Measurements from ENCODE around the gene DYNC2I2. TPM values are rescaled to one million over a fixed set of nuclear protein-coding genes. Genes with fewer than 3 reads are reported as not detected.
A peak's percentile ranks its signal among the peaks of the same experiment; 100 is the strongest.

DYNC2I2 gene
- total RNA-seq, 1 experiment from 2014 or later: 71.1 TPM

DNA sequence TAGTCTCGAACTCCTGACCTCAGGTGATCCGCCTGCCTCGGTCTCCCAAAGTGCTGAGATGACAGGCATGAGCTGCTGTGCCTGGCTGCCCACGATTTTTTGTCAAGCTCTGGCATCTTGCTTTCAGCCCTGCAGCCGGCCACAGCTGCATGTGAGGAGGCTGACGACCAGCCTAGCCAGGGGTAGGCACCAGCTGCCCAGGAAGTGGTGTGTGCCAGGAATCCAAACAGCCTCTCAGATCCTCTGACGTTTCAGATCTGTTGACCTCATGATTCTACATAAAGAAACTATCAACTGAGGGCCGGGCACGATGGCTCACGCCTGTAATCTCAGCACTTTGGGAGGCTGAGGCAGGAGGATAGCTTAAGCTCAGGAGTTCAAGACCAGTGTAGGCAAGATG is 19.0 kb downstream of the DYNC2I2 start:
- ChIA-PET POLR2A (no interaction called here), CTCF (interaction anchor here (2.6 kb wide), 1 partner anchor 8 kb away, joined by 13 read pairs; no protein-coding TSS in a partner anchor)
- no peak overlapping the region for H3K27ac Mint-ChIP-seq
- no peak for ATAC-seq
- no peak for DNase-seq (ENCODE audit: low spot score)
- no peak overlapping the region for H3K4me3 Mint-ChIP-seq
- TF ChIP-seq, protein P1, sequence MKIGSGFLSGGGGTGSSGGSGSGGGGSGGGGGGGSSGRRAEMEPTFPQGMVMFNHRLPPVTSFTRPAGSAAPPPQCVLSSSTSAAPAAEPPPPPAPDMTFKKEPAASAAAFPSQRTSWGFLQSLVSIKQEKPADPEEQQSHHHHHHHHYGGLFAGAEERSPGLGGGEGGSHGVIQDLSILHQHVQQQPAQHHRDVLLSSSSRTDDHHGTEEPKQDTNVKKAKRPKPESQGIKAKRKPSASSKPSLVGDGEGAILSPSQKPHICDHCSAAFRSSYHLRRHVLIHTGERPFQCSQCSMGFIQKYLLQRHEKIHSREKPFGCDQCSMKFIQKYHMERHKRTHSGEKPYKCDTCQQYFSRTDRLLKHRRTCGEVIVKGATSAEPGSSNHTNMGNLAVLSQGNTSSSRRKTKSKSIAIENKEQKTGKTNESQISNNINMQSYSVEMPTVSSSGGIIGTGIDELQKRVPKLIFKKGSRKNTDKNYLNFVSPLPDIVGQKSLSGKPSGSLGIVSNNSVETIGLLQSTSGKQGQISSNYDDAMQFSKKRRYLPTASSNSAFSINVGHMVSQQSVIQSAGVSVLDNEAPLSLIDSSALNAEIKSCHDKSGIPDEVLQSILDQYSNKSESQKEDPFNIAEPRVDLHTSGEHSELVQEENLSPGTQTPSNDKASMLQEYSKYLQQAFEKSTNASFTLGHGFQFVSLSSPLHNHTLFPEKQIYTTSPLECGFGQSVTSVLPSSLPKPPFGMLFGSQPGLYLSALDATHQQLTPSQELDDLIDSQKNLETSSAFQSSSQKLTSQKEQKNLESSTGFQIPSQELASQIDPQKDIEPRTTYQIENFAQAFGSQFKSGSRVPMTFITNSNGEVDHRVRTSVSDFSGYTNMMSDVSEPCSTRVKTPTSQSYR (CRISPR knock-in tag; IDR thresholded peaks at IDR 0.05): no peak
- H3K4me1 Mint-ChIP-seq: peaks cover 3% of the 10 kb centered on the region; the same call in 1 of the 2 replicates
- H3K27me3 Mint-ChIP-seq (ENCODE audit: low read depth): no peaks in the 10 kb centered on the region
- H3K36me3 Mint-ChIP-seq: peaks cover 30% of the 10 kb centered on the region
- no peaks in the 10 kb centered on the region for H3K9me3 Mint-ChIP-seq

DNA sequence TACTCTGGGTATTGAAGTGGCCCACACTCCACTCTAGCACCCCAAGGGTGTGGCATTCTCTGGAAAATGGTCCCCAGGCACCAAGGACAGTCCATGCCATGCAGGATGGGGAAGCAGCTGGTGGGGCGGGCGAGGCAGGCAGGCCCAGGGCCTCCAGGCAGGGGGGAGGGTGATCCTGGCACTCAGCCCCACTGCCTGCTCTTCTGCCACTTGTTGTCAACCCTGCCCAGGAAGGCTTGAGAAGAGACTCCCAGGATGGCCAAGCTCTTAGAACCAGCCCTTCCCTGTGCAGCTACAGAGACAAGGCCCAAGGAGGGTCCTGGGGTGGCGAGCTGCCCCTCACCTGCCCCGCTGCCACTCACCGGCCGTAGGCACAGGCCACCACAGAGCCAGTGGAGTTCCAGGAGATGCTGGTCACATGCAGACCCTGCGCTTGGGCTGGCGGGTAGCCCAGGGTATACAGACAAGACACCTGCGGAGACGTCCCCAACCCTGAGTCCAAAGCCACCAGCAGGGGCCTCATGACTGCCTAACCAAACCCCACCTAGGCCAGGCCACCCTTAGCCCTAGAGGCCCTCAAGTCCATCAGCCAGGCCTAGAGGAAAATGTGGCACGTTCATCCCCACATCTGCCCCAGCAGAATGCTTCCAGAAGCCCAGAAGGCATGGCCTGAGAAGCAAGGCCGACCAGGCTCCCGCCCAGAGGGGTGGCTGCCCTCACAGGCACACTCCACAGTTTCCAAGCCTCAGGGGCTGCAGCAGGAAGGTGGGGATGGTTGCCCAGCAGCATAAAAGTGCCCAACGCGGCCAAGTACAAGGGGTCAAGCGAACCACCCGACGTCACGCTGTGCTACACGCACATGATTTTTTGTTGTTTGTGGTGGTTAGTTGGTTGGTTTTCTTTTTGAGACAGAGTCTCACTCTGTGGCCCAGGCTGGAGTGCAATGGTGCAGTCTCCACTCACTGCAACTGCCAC is 19.8 kb downstream of the DYNC2I2 start:
- POLR2A ChIA-PET: interaction anchor here (0.6 kb wide), 1 partner anchor 61 kb away, joined by 5 read pairs; no protein-coding TSS in a partner anchor

DNA sequence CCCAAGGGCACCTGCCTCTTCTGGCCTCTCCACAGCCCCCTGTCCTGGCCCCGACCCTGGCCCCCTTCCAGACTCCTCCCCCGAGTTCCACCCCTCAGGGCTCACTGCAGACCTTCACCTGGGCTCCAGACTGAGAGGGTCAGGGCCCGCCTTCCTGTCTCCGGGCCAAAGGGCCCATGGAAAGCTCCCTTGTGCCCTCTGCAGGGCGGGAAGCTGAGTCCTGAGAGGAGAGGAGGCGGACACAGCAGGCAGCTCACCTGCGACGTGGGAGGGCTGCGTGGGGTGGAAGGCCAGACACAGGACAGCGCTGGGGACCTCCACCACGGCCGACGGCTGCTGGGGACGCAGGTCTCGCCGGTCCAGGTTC is 20.6 kb downstream of the DYNC2I2 start:
- H3K4me1 Mint-ChIP-seq: peaks cover 3% of the 10 kb centered on the region; the same call in 1 of the 2 replicates
- no peak overlapping the region for H3K27ac Mint-ChIP-seq
- TF ChIP-seq TP53 (CRISPR knock-in tag; IDR thresholded peaks at IDR 0.05): no peak
- TF ChIP-seq ZNF263 (CRISPR knock-in tag; IDR thresholded peaks at IDR 0.05; ENCODE audit: low read depth): no peak
- TF ChIP-seq, protein P2, sequence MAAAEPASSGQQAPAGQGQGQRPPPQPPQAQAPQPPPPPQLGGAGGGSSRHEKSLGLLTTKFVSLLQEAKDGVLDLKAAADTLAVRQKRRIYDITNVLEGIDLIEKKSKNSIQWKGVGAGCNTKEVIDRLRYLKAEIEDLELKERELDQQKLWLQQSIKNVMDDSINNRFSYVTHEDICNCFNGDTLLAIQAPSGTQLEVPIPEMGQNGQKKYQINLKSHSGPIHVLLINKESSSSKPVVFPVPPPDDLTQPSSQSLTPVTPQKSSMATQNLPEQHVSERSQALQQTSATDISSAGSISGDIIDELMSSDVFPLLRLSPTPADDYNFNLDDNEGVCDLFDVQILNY (CRISPR knock-in tag; IDR thresholded peaks at IDR 0.05): 0 out of 2 replicates have a peak, but pooled peaks have one; percentile 49
- DNase-seq (ENCODE audit: low spot score) (peak; percentile 75), ATAC-seq (peak; percentile 77)
- H3K36me3 Mint-ChIP-seq: peaks cover 41% of the 10 kb centered on the region
- POLR2A ChIA-PET: interaction anchor here (0.6 to 1.5 kb wide), 5 partner anchors 24 to 65 kb away, joined by 3 to 5 read pairs (median 4); no protein-coding TSS in a partner anchor
- no peaks in the 10 kb centered on the region for H3K27me3 Mint-ChIP-seq (ENCODE audit: low read depth)
- H3K4me3 Mint-ChIP-seq: no peak overlapping the region
- H3K9me3 Mint-ChIP-seq: no peaks in the 10 kb centered on the region
- CTCF ChIA-PET: interaction anchor here (0.6 to 2.6 kb wide), 31 partner anchors 10 to 341 kb away, joined by 3 to 19 read pairs (median 5); partner anchors contain the start of genes DYNC2I2, ENDOG, PKN3 and SET

More for the DNA sequence above, 19.8 kb downstream of the DYNC2I2 start:
- no peaks in the 10 kb centered on the region for H3K27me3 Mint-ChIP-seq (ENCODE audit: low read depth)
- ATAC-seq: no peak
- H3K36me3 Mint-ChIP-seq: peaks cover 38% of the 10 kb centered on the region
- H3K9me3 Mint-ChIP-seq: no peaks in the 10 kb centered on the region
- no peak overlapping the region for H3K27ac Mint-ChIP-seq
- no peak for TF ChIP-seq MXD4 (CRISPR knock-in tag; IDR thresholded peaks at IDR 0.05; ENCODE audit: borderline replicate concordance)
- no peak overlapping the region for H3K4me3 Mint-ChIP-seq
- CTCF ChIA-PET: interaction anchor here (0.6 to 2.6 kb wide), 23 partner anchors 9 to 217 kb away, joined by 3 to 19 read pairs (median 5); partner anchors contain the start of genes ENDOG, PKN3, SET and ZDHHC12
- no peak for DNase-seq (ENCODE audit: low spot score)
- peaks cover 3% of the 10 kb centered on the region; the same call in 1 of the 2 replicates for H3K4me1 Mint-ChIP-seq

DNA sequence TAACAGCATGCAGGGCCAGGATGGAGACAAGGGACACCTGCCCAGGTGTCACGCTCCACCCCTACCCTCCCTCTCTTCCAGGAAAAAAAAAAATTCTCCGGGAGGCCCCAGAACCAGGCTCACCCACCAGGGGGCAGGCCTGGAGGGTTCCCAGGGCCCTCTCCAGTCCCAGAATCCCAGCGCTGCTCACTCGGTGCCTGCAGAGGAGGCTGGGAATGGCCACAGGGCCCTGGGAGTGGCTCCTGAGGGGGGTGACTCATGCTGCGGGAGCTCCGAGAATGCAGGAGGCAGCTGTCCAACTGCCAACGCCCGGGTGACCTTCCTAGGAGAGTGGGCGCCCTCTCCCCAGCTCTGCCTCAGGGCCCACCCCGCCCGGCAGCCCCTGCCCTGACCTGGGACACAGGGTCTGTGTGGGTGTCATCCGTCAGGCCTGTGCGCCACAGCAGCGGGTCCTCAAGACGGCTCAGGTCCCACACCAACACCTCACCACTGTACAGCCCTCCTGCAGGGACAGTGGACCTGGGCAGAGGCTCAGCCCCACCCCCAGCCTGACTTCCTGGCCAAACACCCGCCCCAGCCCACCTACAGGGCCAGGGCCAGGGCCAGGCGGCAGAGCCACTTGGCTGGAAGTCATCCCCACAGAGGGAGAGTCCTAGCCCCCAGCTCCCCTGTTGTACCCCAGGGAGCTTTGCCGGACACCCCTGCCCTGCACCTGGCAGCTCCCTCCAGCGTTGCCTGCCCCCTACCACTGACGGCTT is 21.2 kb downstream of the DYNC2I2 start:
- peak; percentile 84 for DNase-seq (ENCODE audit: low spot score)
- TF ChIP-seq IRF2 (CRISPR knock-in tag; IDR thresholded peaks at IDR 0.05; ENCODE audit: borderline replicate concordance, low read depth) (no peak), ZNF219 (CRISPR knock-in tag; IDR thresholded peaks at IDR 0.05; ENCODE audit: borderline replicate concordance) (no peak), MXD4 (CRISPR knock-in tag; IDR thresholded peaks at IDR 0.05; ENCODE audit: borderline replicate concordance) (no peak), CREB1 (CRISPR knock-in tag; IDR thresholded peaks at IDR 0.05) (no peak)
- TF ChIP-seq, protein P3, sequence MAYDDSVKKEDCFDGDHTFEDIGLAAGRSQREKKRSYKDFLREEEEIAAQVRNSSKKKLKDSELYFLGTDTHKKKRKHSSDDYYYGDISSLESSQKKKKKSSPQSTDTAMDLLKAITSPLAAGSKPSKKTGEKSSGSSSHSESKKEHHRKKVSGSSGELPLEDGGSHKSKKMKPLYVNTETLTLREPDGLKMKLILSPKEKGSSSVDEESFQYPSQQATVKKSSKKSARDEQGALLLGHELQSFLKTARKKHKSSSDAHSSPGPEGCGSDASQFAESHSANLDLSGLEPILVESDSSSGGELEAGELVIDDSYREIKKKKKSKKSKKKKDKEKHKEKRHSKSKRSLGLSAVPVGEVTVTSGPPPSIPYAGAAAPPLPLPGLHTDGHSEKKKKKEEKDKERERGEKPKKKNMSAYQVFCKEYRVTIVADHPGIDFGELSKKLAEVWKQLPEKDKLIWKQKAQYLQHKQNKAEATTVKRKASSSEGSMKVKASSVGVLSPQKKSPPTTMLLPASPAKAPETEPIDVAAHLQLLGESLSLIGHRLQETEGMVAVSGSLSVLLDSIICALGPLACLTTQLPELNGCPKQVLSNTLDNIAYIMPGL (CRISPR knock-in tag; IDR thresholded peaks at IDR 0.05): 0 out of 2 replicates have a peak, but pooled peaks have one; percentile 20
- TF ChIP-seq, protein P4, sequence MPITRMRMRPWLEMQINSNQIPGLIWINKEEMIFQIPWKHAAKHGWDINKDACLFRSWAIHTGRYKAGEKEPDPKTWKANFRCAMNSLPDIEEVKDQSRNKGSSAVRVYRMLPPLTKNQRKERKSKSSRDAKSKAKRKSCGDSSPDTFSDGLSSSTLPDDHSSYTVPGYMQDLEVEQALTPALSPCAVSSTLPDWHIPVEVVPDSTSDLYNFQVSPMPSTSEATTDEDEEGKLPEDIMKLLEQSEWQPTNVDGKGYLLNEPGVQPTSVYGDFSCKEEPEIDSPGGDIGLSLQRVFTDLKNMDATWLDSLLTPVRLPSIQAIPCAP (CRISPR knock-in tag; IDR thresholded peaks at IDR 0.05): no peak
- TF ChIP-seq, protein P5, sequence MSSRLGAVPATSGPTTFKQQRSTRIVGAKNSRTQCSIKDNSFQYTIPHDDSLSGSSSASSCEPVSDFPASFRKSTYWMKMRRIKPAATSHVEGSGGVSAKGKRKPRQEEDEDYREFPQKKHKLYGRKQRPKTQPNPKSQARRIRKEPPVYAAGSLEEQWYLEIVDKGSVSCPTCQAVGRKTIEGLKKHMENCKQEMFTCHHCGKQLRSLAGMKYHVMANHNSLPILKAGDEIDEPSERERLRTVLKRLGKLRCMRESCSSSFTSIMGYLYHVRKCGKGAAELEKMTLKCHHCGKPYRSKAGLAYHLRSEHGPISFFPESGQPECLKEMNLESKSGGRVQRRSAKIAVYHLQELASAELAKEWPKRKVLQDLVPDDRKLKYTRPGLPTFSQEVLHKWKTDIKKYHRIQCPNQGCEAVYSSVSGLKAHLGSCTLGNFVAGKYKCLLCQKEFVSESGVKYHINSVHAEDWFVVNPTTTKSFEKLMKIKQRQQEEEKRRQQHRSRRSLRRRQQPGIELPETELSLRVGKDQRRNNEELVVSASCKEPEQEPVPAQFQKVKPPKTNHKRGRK (CRISPR knock-in tag; IDR thresholded peaks at IDR 0.05; ENCODE audit: borderline replicate concordance): no peak
- TF ChIP-seq, protein P6, sequence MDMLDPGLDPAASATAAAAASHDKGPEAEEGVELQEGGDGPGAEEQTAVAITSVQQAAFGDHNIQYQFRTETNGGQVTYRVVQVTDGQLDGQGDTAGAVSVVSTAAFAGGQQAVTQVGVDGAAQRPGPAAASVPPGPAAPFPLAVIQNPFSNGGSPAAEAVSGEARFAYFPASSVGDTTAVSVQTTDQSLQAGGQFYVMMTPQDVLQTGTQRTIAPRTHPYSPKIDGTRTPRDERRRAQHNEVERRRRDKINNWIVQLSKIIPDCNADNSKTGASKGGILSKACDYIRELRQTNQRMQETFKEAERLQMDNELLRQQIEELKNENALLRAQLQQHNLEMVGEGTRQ (CRISPR knock-in tag; IDR thresholded peaks at IDR 0.05): no peak

More for the DNA sequence above, 21.2 kb downstream of the DYNC2I2 start:
- Mint-ChIP-seq H3K36me3 (peaks cover 39% of the 10 kb centered on the region), H3K4me3 (no peak overlapping the region), H3K27ac (peak overlapping the region; percentile 15; the same call in 1 of the 2 replicates), H3K4me1 (peaks cover 3% of the 10 kb centered on the region; the same call in 1 of the 2 replicates), H3K27me3 (ENCODE audit: low read depth) (no peaks in the 10 kb centered on the region), H3K9me3 (no peaks in the 10 kb centered on the region)
- ChIA-PET CTCF (interaction anchor here (0.5 to 2.6 kb wide), 30 partner anchors 9 to 807 kb away, joined by 3 to 19 read pairs (median 5); partner anchors contain the start of genes DYNC2I2, ENDOG, PKN3 and SET), POLR2A (interaction anchor here (0.6 to 1.5 kb wide), 5 partner anchors 24 to 65 kb away, joined by 3 to 4 read pairs (median 3); no protein-coding TSS in a partner anchor)
- peak; percentile 79 for ATAC-seq

Data from WTC11 (cell line).